ENCODE measurements around the gene ARHGEF38.

The ARHGEF38 gene, protein sequence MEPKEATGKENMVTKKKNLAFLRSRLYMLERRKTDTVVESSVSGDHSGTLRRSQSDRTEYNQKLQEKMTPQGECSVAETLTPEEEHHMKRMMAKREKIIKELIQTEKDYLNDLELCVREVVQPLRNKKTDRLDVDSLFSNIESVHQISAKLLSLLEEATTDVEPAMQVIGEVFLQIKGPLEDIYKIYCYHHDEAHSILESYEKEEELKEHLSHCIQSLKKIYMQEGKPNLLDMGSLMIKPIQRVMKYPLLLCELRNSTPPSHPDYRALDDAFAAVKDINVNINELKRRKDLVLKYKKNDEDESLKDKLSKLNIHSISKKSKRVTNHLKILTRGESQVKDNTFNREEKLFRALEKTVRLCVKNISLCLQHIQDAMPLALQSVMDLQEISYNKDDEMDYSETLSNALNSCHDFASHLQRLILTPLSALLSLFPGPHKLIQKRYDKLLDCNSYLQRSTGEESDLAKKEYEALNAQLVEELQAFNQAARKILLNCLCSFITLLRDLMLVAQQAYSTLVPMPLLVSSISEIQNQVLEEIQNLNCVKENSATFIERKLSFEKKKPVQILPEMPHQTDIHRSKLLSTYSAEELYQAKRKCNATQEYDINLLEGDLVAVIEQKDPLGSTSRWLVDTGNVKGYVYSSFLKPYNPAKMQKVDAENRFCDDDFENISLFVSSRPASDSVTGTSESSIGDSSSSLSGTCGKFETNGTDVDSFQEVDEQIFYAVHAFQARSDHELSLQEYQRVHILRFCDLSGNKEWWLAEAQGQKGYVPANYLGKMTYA

DNA sequence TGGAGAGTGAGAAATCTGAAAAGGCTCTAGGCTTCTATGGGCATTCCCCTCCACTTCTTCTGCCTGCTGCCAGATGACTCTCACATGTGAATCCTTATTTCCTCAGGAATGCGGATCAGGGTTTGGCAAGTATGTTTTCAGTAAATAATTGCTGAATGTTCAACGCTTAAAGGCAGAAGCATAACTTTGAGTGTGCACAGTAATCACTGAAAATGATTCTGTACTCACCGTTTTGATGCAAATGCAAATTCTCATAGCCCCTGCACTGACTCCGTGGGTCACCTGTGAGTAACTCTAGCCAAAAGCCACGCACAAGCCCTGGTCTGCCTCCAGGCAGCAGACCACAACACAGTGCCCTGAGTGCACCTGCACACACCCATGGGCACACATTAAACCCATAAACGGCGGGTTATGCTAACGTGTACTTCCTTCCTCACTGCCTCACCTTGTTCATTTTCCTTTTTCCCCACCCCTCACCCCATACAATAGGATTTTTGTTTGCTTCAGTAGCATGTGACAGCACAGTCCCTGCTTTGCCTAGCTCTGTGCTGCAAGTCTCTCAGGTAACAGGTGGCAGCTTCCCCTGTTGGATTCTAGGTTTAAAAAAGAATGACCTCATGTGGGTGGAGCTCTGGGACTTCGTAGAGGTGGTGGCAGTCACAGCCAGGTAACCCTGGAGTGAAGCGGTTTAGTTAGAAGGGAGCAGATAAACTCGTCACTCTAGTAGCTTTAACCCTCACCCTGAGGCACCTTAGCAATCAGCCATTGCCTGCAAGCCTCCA lies at the start of gene ARHGEF38:
ARHGEF38 (plus strand) TSS at position 656 of the 782 bp plus-strand sequence. CDS start 146 bp downstream, outside the sequence.
- DNase-seq: peak; percentile 15

DNA sequence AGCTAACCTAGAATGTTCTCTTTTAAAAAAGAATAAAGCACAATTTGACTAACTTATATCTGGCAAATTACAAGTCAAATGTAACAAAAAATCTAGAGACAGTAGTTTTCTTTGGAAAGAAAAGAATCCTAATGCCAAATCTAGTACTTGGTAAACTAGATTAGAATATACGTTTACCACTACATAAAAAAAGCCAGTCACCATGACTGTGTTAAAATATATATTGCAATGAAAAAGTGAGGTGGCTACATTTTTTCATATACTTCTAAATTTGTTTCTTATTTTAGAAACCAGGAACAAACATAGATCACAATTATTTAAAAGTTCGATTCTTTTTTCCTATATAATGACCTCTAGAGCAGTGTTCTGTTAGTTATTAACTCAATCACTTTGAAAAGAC lies 48.9 kb upstream of the ARHGEF38 start:
- DNase-seq: no peak

DNA sequence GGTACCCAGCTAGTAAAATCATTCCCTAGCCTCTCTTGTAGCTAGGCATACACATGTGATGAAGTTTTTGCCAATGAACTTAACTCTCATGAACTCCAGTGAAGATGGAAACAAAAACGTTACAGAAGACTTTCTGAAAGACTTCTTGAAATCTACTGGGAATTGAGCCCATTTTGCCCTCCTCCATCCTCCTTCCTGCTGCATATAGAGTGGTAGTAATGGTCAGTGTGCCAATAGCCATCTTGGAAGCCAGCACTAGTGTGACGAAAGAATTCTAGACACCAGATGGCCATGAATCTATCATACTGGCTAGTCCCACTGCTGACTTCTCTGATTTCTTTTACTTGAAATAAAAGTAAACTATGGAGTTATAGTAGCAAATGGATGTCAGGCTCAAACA lies 47.7 kb upstream of the ARHGEF38 start:
- DNase-seq: no peak

DNA sequence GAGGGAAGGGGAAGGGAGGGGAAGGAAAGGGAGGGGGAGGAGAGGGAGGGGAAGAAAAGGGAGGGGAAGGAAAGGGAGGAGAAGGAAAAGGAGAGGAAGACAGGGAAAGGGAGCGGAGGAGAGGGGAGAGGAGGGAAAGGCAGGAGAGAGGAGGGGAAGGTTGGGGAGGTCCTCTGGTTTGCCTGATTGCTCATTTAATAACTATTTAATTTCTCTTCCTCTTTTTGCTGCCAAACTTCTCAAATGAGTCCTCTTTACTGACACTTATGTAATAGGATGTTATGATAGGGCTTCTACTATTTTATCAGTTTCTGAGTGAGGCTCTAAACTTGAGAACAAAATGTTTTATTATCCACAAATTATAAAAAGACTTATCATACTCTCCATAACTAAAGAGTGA lies 43.1 kb upstream of the ARHGEF38 start:
- no peak for DNase-seq

DNA sequence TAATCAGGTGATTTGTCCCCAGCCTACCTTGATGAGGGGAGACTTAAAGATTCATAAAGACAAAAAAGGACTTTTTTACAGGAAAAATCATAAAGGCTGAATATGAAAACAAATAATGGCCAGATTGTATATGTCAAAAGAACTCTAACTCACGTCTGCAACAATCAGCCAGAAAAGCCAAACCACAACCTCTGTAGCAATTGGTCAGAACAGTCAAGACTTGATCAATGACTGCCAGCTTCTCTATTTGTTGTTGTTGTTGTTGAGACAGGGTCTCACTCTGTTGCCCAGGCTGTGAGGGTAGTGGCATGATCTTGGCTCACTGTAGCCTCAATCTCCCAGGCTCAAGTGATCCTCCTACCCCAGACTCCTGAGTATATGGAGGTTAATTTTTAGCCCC lies 42.7 kb upstream of the ARHGEF38 start:
- DNase-seq: no peak

DNA sequence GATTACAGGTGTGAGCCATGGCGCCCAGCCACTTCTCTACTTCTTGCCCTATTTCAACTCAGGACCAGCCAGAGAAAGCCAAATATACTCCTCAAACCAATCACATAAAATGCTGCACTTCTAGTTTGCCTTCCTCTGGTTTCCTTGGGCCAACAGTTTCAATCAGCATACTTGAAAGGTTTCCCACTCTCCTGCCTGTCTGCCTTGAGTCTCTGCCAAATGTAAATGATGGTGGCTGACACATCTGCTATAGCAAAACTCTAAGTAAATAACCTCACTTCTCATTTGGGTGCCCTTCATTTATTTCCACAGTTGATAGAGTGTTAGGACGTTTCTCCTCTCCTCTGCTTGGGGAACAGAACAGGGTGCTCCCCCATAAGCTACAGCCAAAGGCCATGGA lies 42.2 kb upstream of the ARHGEF38 start:
- no peak for DNase-seq

DNA sequence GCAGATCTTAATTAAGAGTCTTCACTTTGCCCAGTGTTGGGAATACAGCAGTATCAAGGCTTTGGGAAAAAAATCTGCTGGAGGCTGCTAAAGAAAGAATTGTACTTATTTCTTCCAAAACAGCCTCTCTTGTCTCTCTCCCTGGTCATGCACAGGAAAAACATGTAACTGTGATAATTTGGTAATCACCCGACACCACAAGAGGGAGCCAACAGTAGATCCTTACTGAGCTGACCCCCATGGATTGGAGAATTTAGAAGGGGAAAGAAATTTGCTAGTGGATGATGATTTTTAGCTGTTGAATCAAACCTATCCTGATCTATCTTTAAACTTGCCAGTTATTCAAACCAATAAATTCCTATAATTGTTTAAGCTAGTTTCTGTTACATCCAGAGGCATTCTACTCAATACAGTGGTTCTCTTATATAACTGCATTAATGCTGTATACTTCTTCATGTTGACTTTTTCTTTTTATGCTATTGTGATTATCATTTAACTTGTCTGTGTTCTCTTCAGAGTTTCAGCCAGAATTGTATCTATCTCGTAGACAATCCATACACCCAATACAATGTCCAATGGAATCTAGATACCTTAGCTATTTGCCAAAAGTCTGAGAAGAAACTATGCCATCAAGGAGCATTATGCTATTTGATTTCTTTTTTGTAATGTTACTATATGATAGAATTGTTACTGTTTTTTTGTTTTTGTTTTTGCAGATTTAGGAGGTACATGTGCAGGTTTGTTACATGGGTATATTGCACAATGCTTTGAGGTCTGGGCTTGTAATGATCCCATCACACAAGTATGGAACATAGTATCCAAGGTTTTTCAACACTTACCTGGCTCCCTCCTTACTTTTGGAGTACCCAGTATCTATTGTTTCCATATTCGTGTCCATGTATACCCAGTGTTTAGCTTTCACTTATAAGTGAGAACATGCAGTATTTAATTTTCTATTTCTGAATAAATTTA lies 31.3 kb upstream of the ARHGEF38 start:
- no peak for DNase-seq

DNA sequence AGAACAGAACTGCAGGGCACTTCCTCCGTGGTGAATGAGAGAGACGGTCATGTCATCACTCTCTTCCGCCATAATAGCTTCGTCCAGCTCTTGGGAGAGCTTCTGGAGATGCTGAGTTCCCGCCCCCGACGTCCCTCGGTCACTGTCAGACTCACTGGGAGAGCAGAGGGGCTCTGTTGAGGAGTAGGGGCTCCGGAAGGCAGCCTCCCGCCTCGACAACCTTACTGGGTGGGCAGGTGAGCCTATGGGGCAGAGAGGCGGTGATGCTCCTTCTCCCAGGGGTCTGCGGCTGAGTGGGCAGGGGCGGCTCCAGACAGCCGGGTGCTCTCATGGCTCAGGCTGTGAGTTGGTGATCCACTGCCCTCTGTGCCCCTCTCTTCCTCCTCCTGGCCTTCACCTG lies 25.8 kb upstream of the ARHGEF38 start:
- no peak for DNase-seq

DNA sequence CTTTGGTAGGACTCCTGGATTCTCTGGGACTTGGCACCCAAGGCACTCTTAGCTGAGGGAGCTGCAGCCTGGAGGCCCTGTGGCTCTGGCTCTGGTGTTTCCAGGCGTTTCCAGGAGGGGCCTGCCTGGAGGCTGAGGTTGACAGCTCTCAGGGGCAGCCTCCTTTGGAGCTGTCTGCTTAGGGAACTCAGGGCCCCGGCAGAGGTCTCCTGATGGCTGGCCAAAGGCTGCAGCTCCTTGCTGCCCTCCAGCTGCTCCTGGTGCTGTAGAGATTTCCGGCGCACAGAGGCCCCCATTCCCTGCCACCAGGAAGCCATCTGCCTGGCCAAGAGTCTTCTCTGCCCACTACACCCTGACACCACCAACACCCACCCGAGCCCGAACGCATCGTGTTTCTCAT lies 25.3 kb upstream of the ARHGEF38 start:
- DNase-seq: no peak

DNA sequence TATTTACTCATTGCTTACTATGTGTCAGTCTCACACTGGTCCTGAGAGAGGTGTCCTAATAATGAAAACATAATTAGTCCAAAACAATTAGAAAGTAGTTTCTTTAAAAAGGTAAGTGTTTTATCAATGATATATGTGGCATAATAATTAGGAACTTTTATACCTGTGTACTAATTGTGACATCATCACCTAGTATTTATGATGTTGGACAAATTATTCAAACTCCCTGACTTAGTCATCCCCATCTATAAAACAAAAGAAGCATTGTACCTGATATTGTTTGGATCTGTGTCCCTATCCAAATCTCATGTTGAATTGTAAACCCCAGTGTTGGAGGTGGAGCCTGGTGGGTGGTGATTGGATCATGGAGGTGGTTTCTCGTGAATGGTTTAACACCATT lies 15.8 kb upstream of the ARHGEF38 start:
- DNase-seq: no peak

DNA sequence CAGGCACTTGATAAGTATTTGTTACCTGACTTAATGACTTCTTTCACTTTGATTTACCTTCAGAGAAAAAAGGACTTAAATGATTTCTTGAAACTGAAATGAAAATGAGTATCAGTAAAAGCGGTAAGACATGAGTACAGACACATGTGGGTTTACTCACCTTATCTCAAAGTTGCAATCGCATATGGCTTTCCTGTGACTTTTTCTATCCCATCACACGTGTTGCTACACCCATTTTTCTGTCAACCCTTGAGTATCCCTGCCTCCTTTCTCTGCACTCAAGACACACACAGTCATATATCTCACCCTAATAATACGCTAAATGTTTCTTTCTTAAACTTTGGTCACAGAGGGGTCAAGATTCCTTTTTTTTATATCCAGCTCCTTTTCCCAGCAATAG lies 11.0 kb upstream of the ARHGEF38 start:
- no peak for DNase-seq

DNA sequence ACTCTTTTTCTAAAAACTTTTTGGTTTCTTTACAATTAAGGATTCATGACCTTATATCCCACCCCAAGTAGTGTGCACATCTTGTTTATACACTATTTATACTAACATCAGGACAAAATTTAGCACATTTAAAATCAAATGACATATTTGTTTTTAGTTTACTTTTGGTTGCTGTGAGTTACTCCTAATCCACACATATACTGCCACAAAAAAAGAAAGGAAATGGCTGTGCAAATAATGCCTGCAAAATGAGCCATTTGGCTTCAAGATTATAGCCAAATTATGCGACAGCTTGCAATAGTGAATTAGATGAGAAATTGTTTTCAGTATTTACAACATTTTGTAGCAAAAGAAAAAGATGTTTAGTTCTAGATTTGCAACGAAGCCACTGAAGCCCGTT lies 10.4 kb upstream of the ARHGEF38 start:
- DNase-seq: no peak

DNA sequence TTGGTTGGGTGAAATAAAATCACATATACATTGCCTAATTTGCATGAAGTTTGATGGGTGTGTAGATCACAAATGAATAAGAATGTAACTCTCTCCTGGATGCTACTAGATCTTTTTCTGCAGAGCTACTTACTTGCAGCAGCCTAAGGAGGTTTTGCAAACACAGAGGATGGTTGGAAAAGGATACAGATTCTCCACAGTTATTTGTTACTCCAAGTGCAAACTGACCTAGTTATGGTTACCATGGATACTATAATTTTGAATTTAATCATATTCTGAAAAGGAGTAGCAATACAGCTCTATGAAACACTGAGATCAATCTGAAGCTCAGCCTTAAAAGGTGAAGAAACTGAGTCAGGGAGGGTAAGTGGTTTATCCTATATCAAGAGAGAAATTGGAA lies 9.1 kb upstream of the ARHGEF38 start:
- no peak for DNase-seq

DNA sequence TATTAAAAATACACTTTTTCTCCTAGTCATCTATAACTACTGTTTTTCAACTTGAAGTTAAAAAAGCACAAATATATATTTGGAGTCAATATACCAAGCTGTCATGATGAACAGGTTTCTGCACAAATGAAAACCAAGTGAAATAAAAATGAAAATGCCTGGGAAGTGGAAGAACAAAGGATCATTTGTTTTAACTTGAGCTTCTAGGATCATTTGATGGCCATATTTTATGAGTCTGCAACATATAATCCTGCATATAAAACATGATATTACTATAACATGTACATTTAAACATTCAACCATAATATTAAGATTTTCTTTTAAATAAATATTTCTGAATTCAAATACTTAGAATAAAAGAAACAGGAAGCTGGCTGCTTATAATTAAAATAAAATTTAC lies 8.5 kb upstream of the ARHGEF38 start:
- no peak for DNase-seq

DNA sequence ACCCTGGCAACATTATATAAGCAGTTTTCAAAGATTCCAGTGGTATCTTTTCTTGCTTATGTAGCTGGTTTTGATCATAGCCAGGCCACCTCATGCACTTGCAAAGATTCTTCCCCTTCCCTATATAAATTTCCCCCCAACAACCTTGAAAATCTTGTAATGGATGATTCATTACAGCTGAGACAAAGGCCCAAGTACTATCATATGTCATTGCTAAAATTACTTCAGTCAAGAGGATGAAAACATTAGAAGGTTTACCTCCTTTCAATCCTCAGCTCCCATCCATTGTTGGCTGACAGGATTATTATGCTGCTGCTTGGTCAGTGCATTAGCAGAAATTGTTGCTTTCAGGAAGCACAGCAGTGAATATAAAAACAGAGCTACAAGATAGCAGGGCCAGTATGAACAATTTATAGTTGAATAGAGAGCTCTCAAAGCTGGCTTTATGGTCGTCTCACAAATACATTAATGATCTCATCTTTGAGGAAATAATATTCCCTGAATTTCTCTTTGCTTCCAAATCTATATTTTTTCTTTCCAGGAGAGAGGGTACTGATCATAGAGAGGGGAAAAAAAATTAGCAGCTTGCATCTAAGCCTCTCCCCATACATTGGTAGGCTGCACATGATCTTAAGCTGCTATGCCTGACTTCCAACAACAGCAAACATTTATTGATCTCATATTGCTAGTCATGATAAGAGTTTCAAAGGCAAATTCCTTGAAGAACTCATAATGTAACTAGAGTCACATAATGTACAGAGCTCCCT lies 7.7 kb upstream of the ARHGEF38 start:
- no peak for DNase-seq

DNA sequence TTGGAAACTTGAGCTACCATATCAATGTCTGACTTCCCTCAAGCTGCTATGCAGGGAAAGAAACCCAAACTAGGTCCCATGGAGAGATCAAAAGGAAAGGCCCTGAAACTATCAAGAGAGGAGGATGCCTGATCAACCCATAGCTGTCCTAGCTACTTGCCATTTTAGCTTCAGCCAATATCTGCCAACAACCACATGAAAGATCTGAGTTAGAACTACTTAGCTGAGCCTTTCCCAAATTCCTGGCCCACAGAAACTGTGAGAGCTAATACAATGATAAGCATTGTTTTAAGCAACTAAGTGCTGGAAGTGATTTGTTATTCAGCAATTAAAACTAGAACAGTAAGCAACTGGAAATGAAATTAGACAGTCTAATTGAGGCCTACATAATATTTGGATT lies 6.3 kb upstream of the ARHGEF38 start:
- DNase-seq: no peak

DNA sequence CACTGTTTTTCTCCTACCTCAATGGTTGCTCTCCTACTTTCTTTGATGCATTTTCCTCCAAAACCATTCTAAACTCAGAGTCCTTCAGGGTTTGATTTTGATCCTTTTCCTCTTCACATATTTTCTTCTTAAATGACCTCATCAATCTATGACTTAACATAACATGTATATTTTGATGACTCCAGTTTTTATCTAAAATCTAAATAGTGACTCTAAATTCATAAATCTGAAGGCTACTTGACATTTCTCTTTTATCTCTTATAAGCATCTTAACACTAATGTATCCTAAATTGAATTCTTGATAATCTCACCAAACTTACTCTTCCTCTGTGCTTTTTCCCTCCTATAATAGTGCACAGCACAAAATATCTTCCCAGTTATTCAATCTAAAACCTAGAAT lies 4.7 kb upstream of the ARHGEF38 start:
- no peak for DNase-seq

DNA sequence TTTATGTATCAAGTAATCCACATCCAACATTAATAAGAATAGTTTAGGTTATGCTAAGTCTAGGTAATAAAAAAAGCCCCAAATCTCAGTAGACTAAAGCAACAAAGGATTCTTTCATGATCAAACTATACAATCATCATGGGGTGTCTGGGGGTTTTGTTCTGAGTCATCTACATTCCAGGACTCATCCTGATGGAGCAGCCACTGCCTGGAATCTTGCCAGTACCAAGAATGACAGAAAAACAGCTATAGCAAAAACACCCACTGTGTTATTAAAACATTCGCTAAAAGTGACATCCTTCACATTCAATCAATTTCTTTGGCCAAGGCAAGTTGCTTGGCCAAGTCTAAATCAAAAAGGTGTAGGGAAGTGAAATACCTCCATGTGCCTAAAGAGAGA lies 3.9 kb upstream of the ARHGEF38 start:
- DNase-seq: no peak

DNA sequence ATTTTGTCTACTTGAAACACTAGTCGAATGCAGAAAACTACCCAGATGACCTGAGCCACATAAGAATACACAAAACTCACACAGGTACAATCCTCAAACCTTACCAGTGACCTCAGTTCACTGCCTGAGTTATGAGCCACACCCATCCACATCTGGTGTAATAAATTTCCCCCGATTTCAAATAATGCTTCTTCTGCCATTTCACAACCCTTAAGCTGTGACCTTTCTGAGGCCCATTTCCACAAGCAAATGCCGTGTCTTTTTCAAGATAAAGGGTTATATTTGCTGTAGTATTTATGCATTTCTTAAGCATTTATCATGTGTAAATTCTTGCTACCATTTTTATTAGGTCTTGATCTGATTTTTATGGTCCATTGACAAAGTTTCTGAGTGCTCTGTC lies 1.8 kb upstream of the ARHGEF38 start:
- no peak for DNase-seq

DNA sequence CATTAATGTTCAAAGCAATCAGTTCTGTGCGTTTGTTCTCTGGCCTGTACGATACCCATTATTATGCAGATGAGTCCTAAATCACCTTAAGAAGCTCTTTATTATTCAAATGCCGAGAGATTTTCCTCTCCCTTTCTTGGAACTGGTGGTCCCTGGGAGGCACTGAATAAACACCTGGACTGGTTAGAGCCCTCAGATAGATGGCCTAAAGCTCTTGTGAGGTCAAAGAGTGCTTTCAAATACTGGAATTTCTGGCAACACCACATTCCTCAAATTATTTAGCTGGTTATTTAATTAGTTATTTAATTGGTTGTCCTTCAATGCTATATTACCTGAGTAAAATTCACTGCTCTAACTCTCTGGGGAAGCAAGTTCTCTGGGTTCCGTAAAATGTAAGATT lies 3.0 kb downstream of the ARHGEF38 start:
- DNase-seq: no peak

DNA sequence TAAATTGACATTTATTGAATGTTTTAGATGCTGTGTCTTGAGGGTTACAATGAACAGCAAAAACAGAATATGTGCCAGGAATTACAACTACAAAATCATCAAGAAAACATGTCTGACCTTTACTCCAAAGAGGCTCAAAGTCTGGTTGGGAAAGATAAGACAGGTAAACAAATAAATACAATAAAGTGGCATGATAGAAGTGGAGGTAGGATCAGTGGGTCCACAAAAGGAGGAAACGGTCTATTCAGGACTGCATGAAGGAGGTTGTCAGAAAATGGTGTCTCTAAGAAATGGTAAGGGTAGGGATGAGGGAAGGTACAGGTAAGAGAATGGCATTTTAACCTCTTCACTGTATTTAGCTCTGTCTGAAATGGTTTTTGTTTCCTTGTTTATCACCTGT lies 3.8 kb downstream of the ARHGEF38 start:
- DNase-seq: no peak

DNA sequence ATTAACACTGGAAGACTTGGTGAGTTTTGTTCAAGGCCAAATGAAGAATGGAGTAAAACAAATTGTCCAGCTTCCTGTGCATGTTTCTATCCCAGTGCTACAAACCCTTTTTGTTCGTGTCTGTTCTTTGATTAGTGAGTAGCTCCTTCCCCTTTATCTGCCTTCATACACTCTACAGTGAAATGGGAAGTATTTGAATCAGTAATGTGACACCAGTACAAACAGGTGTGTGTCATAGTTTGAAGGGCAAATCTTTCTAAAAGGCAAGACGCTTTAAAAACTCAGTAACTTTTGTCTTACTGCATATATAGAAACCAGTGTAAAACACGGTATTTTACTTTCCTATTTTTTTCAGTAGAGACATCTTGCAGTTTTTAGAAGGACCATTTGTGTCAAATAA lies 5.9 kb downstream of the ARHGEF38 start:
- DNase-seq: no peak
